PC-3 (cell line): Measurements from ENCODE around the gene ADAMTSL3. TPM values are rescaled to one million over a fixed set of nuclear protein-coding genes. Genes with fewer than 3 reads are reported as not detected.

Experiments
- ATAC-seq: fragments of 200-7000 bp; cut with Tn5 transposase; 2 replicates; pipeline ENCODE4 v1.9.1; 2020; ENCODE audit warnings: mild to moderate bottlenecking, moderate library complexity
- BruUV-seq: library from RNA; stranded (reverse); fragments of 400-500 nt; replicated peaks from 2 replicates; lab custom pipeline; 2021; lab: Mats Ljungman, UMichigan
- CTCF ChIA-PET: fragments of 300-600 bp; sonication (Branson Sonifier 250); formaldehyde crosslinking; loops from one replicate; lab custom pipeline; 2022; ENCODE audit warnings: antibody characterized with exemption; lab: Charles Lee
- POLR2A ChIA-PET: fragments of 300-600 bp; sonication (Branson Sonifier 250); formaldehyde crosslinking; loops from one replicate; lab custom pipeline; 2022; ENCODE audit warnings: antibody characterized with exemption; ENCODE audit not compliant: unreplicated experiment; lab: Charles Lee
- DNase-seq: peaks from one replicate; pipeline ENCODE4 v3.0.0-alpha.2; 2015
- H2AFZ ChIP-seq: fragments of 300-600 bp; sonication (generic); 2 replicates; pipeline ENCODE4 v1.6.0; 2016; ENCODE audit warnings: antibody characterized with exemption, low read length
- H3F3A ChIP-seq: fragments of 300-600 bp; sonication (generic); one replicate; pipeline ENCODE4 v1.6.0; 2017; ENCODE audit warnings: antibody characterized with exemption, low read length, control low read depth, mild to moderate bottlenecking; ENCODE audit not compliant: unreplicated experiment
- H3K27ac ChIP-seq: fragments of 300-600 bp; sonication (generic); 2 replicates; pipeline ENCODE4 v1.5.1; 2016; ENCODE audit warnings: mild to moderate bottlenecking, low read length
- H3K27me3 ChIP-seq: fragments of 300-600 bp; sonication (generic); 2 replicates; pipeline ENCODE4 v1.6.1; 2016; ENCODE audit warnings: low read length, mixed read lengths
- H3K36me3 ChIP-seq: fragments of 300-600 bp; sonication (generic); 2 replicates; pipeline ENCODE4 v1.6.1; 2016; ENCODE audit warnings: low read depth, mixed run types, low read length, mixed read lengths
- H3K4me1 ChIP-seq: fragments of 300-600 bp; sonication (generic); 2 replicates; pipeline ENCODE4 v1.5.1; 2016; ENCODE audit warnings: low read length; ENCODE audit not compliant: insufficient read depth
- H3K4me2 ChIP-seq: fragments of 300-600 bp; sonication (generic); 2 replicates; pipeline ENCODE4 v1.6.0; 2016; ENCODE audit warnings: low read length
- H3K4me3 ChIP-seq: fragments of 300-600 bp; sonication (generic); 2 replicates; pipeline ENCODE4 v1.5.1; 2016; ENCODE audit warnings: mild to moderate bottlenecking, low read length, mixed read lengths
- H3K79me2 ChIP-seq: fragments of 300-600 bp; sonication (generic); 2 replicates; pipeline ENCODE4 v1.6.1; 2017; ENCODE audit warnings: low read length, mixed read lengths
- H3K9ac ChIP-seq: fragments of 300-600 bp; sonication (generic); 2 replicates; pipeline ENCODE4 v1.6.0; 2016; ENCODE audit warnings: mild to moderate bottlenecking, low read length
- H3K9me2 ChIP-seq: fragments of 300-600 bp; sonication (generic); replicated peaks from 2 replicates; pipeline ENCODE4 v1.6.1; 2016; ENCODE audit warnings: mixed run types, low read length, mixed read lengths
- H3K9me3 ChIP-seq: fragments of 300-600 bp; sonication (generic); 2 replicates; pipeline ENCODE4 v1.6.1; 2016; ENCODE audit warnings: low read length, mixed read lengths
- H4K20me1 ChIP-seq: fragments of 300-600 bp; sonication (generic); 2 replicates; pipeline ENCODE4 v1.6.1; 2016; ENCODE audit warnings: low read length, mixed read lengths
- EZH2 ChIP-seq: fragments of 300-600 bp; sonication (generic); IDR thresholded peaks from one replicate; pipeline ENCODE4 v1.6.1; 2017; ENCODE audit warnings: antibody characterized with exemption, mild to moderate bottlenecking, low read length; ENCODE audit not compliant: unreplicated experiment
- EZH2phosphoT487 ChIP-seq: fragments of 300-600 bp; sonication (generic); IDR thresholded peaks from 2 replicates; pipeline ENCODE4 v1.6.1; 2018; ENCODE audit warnings: mild to moderate bottlenecking, antibody characterized with exemption, low read length, borderline replicate concordance
- intact Hi-C: fragments of 100-400 bp; cut with micrococcal nuclease; formaldehyde crosslinking; loops from 2 replicates; pipeline ENCODE4 v1.9.0; 2023
- total RNA-seq: library from RNA; depleted of rRNA; stranded (reverse); fragments of >200 nt; gene quantifications from 2 replicates; pipeline ENCODE4 v1.2.3, GENCODE V29; 2014
- TF ChIP-seq, protein P1 (sequence below): fragments of 300-600 bp; sonication (generic); conservative IDR thresholded peaks from 2 replicates; pipeline ENCODE4 v1.5.1; 2017; ENCODE audit warnings: antibody characterized with exemption, low read depth, mild to moderate bottlenecking, low read length

ADAMTSL3 gene
- total RNA-seq, 1 experiment from 2014 or later = 7.9 TPM

- Histone ChIP-seq H4K20me1 (no peaks in the 10 kb centered on the region), H3K79me2 (no peaks in the 10 kb centered on the region), H3K4me1 (peaks cover 11% of the 10 kb centered on the region), H3K4me2 (no peak overlapping the region), H3K9ac (no peak overlapping the region), H3F3A (no peaks in the 10 kb centered on the region), H3K36me3 (no peaks in the 10 kb centered on the region), H3K27me3 (no peaks in the 10 kb centered on the region), H3K9me3 (no peaks in the 10 kb centered on the region), H3K27ac (no peak overlapping the region), H3K9me2 (no peaks in the 10 kb centered on the region), H3K4me3 (no peak overlapping the region), H2AFZ (no peak overlapping the region)
- BruUV-seq = no TSS peak
- DNase-seq (no peak), ATAC-seq (no peak)
- TF ChIP-seq, protein P1, sequence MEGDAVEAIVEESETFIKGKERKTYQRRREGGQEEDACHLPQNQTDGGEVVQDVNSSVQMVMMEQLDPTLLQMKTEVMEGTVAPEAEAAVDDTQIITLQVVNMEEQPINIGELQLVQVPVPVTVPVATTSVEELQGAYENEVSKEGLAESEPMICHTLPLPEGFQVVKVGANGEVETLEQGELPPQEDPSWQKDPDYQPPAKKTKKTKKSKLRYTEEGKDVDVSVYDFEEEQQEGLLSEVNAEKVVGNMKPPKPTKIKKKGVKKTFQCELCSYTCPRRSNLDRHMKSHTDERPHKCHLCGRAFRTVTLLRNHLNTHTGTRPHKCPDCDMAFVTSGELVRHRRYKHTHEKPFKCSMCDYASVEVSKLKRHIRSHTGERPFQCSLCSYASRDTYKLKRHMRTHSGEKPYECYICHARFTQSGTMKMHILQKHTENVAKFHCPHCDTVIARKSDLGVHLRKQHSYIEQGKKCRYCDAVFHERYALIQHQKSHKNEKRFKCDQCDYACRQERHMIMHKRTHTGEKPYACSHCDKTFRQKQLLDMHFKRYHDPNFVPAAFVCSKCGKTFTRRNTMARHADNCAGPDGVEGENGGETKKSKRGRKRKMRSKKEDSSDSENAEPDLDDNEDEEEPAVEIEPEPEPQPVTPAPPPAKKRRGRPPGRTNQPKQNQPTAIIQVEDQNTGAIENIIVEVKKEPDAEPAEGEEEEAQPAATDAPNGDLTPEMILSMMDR = no peak
- ChIA-PET CTCF (no interaction called here), POLR2A (no interaction called here)
- intact Hi-C loops = no loop called here
These were observed 215.4 kb downstream of the ADAMTSL3 start for GRCh38 chr15:83869341-83869740.

- intact Hi-C loops = no loop called here
- DNase-seq = peak; percentile 62
- no peak overlapping the region for H3K4me3 ChIP-seq
- BruUV-seq = no TSS peak
- ChIA-PET CTCF (no interaction called here), POLR2A (no interaction called here)
- no peaks in the 10 kb centered on the region for H3F3A ChIP-seq
- no peak overlapping the region for H3K9ac ChIP-seq
- H3K27me3 ChIP-seq = no peaks in the 10 kb centered on the region
- no peaks in the 10 kb centered on the region for H3K9me3 ChIP-seq
- H3K79me2 ChIP-seq = no peaks in the 10 kb centered on the region
- TF ChIP-seq, protein P1 = no peak
- no peak for TF ChIP-seq EZH2
- TF ChIP-seq EZH2phosphoT487 = no peak
- peaks cover 11% of the 10 kb centered on the region for H3K4me1 ChIP-seq
- ATAC-seq = peak; percentile 71
- peak overlapping the region; percentile 11; the same call in 1 of the 2 replicates for H3K4me2 ChIP-seq
- H3K36me3 ChIP-seq = no peaks in the 10 kb centered on the region
- H3K27ac ChIP-seq = peak overlapping the region; percentile 42
- no peaks in the 10 kb centered on the region for H3K9me2 ChIP-seq
- peak overlapping the region; percentile 61 for H2AFZ ChIP-seq
- H4K20me1 ChIP-seq = no peaks in the 10 kb centered on the region
These were observed 218.1 kb downstream of the ADAMTSL3 start for GRCh38 chr15:83871808-83872559.

DNA sequence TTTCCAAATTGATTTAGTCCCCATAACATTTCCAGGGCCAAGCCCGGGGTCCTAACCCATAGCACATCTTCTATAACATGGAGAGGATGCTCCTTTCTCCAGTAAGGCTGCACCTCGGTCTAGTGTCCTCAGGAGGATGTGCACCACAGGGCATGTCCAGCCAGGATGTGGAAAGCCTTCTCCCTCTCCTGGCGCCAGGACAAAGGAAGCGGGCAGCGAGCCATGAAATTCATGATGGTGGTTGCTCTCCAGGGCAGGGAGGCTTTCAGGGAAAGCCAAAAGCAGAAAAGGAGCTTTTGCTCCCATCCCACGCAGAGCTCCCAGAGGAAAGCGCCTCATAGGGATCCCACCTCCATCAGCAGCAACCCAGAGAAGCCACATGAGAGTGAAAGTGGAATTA is 220.0 kb downstream of the ADAMTSL3 start:
- no peaks in the 10 kb centered on the region for H3K27me3 ChIP-seq
- no peaks in the 10 kb centered on the region for H3K9me2 ChIP-seq
- no peaks in the 10 kb centered on the region for H3K36me3 ChIP-seq
- ChIA-PET POLR2A (no interaction called here), CTCF (no interaction called here)
- intact Hi-C loops = no loop called here
- no peaks in the 10 kb centered on the region for H3K9me3 ChIP-seq
- H3K4me3 ChIP-seq = no peak overlapping the region
- TF ChIP-seq EZH2phosphoT487 = no peak
- TF ChIP-seq, protein P1 = no peak
- TF ChIP-seq EZH2 = no peak
- no peaks in the 10 kb centered on the region for H3F3A ChIP-seq
- no peaks in the 10 kb centered on the region for H4K20me1 ChIP-seq
- H2AFZ ChIP-seq = no peak overlapping the region
- peaks cover 11% of the 10 kb centered on the region for H3K4me1 ChIP-seq
- no peak for ATAC-seq
- H3K4me2 ChIP-seq = no peak overlapping the region
- no peak overlapping the region for H3K9ac ChIP-seq
- DNase-seq = no peak
- BruUV-seq = no TSS peak
- no peak overlapping the region for H3K27ac ChIP-seq
- H3K79me2 ChIP-seq = no peaks in the 10 kb centered on the region
